NCI-H446 treated with DMSO at 0.1 percent for 48 hours (cell line): Measurements from ENCODE around the gene CRIP1.

ENCODE experiments used
- DNase-seq: peaks from one replicate; lab custom pipeline; 2025; lab: John Stamatoyannopoulos, UW

CRIP1 gene

DNA sequence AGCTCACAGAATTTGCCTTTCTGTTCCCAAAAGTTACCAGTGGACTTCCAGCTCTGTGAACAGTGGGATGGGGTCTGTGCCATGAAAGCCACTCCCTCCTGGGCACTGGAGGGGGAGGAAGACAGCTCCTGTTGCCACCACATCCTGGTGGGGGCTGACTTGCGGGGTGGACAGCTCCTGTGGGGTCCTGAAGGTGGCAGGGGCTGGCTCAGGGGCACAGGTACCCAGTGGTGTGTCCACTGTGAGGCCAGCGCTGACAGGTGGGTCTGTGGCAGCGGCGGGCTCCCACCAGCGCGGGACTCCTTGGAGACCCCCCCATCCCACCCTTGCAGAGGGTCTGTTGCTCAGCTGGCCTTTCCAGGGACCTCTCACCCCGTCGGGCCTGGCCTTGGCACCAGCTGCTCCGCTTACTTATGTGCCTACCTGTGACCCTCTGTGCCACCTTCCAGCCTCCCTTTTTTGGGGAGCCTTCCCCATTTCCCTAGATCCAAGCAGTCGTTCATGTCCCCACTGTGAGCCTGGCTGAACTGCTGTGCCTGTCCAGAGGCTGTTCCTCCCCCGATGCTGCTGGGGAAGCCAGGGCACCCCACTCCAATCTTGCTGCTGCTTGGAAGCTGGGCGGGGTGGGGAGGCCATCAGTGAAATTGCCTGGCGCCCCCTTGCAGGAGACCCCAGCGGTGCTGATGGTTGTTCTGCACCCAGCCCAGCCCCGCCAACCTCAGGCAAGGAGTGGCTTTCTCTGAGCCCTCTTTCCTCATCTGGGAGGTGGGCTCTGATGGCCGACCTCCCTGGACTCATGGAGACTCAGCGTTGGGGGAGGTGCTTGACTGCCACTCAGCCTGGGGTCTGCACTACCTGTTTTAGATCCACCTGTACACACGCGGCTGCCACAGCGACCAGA, 6.5 kb downstream of the CRIP1 start:
- no peak for DNase-seq

- DNase-seq: no peak
These were observed 7.4 kb downstream of the CRIP1 start for GRCh38 chr14:105493921-105494605.

DNA sequence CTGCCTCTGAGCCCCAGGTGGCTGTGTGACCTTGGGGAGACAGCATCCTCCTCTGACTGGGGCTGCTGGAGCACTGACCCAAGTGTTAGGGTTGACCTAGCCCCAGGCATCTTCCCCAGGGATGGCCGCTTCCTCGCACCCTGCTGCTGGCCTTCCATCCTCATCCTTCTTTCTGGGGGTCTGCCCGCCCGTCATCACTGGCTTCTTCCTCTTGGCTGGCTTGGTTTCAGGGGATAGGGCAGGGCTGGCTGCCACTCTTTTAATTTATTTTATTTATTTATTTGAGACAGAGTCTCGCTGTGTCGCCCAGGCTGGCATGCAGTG, 7.9 kb downstream of the CRIP1 start:
- no peak for DNase-seq

GRCh38 chr14:105495101-105495989, 8.7 kb downstream of the CRIP1 start:
- peak; percentile 18 for DNase-seq

DNA sequence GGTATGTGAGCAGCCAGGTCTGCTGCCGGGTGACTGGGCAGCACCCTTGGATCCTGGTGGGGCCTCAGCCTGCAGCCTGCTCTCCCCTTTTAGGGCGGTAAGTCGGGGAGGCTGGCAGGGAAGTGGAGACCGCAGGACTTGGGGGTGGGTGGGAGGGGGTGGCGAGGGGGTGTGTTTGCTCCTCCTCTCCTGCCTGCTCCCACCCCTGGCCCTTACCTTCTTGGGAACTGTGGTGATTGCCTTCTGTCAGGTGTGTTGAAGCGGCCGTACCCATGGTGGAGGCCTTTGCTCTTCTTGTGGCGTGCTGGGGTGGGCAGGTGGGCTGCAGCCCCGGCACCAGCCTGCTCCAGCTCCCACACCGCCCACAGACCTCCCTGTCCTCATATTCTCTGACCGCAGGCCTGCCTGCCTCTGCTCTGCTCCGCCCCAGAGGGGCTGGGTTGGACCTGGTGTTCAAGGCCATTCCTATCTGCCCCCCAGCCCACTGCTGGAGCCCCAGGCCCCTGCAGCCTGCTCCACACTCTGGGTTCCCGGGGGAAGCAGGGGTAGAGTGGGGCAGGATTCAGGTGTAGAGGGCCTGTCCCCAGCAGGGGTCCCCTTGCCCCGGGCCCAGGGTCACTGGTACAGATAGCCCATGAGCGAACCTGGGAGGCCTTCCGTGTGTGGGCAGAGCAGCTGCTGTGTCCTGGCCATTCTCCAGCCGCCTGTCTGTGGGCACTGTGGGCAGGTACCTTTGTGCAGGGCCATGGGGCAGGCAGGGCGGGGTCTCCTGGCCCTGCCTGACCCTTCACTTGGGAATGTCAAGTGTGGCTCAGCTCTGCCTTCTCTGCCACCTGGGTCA, 9.5 kb downstream of the CRIP1 start:
- DNase-seq: no peak

DNA sequence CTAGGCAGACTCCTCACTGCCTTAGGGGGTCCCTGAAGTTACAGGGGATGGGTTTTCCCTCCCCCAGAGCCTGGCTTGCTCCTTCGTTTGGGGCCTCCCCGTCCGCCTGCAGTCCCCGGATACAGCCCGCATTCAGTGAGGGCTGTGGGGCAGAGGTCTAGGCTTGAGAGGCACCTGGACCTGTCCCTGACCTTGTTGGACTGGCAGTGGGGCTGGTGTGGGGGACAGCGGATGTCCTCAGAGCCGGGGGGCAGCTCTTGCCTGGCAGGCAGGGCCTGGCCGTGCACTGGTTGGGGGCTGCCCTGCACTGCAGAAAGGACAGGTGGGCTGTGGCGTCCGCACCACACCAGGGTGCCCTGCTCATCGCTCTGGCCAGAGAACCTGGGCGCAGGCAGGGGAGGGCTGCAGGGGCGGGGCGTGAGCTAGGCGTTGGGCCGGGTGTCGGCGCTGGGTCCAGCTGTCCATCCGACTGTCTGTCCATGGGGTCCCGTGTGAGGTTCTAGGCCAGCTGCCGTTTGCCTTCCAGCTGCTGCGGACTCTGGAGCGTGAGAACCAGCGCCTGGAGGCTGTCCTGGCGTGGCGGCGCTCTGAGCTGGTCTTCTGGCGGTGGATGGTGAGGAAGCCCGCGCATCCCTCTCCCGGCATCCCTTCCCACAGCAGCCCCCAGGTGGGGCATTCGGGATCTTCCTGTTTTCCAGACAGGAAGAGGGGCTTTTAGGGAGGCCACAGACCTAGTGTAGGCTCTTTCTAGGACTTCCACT, 10.3 kb downstream of the CRIP1 start:
- no peak for DNase-seq

DNA sequence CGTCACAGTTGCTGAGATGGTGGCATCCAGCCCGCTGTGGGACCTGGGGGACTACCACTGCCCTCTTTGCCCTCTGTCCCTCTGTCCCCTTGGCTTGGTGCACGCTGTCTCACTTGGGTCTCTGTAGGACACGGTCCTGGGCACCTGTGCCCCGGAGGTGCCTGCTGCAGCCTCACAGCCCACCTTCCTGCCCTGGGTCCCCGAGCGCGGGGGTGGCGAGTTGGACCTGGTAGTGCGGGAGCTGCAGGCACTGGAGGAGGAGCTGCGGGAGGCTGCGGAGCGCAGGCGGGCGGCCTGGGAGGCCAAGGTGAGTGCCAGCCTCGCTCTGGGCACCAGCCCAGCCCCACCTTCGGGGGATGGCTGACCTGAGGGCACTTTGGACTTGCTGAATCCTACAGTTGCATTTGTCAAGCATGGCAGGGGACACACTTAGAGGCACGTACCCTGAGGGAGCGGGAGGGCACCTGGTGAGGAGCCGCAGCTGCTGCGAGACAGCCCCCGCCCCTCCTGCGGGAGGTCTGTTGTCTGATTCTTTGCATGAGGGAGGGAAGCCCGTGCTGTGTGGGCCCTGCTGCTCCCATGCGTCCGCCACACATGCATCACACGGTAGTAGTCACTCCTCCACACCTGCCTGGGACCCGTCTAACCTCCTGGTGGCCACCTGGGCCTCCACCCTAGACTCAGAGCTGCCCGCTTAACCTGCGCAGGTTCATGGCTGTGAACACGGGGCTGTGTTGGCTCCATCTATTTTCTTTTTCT, 11.2 kb downstream of the CRIP1 start:
- no peak for DNase-seq

GRCh38 chr14:105498430-105499255, 12.0 kb downstream of the CRIP1 start:
- DNase-seq: no peak

GRCh38 chr14:105499256-105500035, 12.8 kb downstream of the CRIP1 start:
- DNase-seq: no peak

- no peak for DNase-seq
These were observed 13.5 kb downstream of the CRIP1 start for GRCh38 chr14:105500036-105500725.

DNA sequence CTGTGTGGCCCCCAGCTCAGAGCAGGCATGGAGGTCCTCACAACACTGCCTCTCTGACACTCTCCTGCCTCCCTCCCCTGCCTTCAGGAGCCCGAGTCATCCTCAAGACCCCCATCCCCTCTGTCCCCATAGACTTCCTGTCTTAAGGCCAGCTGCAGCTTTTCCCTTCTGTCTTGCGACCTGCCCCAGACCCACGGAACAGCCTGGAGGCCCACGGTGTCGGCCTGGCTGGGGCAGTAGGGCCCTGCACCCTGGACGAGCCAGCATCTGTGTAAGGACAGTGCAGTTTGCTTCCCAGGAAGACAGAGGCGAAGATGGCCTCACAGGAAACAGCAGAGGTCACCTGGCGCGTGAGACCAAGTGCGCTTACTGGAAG, 14.0 kb downstream of the CRIP1 start:
- no peak for DNase-seq

GRCh38 chr14:105501504-105502291, 15.0 kb downstream of the CRIP1 start:
- no peak for DNase-seq

DNA sequence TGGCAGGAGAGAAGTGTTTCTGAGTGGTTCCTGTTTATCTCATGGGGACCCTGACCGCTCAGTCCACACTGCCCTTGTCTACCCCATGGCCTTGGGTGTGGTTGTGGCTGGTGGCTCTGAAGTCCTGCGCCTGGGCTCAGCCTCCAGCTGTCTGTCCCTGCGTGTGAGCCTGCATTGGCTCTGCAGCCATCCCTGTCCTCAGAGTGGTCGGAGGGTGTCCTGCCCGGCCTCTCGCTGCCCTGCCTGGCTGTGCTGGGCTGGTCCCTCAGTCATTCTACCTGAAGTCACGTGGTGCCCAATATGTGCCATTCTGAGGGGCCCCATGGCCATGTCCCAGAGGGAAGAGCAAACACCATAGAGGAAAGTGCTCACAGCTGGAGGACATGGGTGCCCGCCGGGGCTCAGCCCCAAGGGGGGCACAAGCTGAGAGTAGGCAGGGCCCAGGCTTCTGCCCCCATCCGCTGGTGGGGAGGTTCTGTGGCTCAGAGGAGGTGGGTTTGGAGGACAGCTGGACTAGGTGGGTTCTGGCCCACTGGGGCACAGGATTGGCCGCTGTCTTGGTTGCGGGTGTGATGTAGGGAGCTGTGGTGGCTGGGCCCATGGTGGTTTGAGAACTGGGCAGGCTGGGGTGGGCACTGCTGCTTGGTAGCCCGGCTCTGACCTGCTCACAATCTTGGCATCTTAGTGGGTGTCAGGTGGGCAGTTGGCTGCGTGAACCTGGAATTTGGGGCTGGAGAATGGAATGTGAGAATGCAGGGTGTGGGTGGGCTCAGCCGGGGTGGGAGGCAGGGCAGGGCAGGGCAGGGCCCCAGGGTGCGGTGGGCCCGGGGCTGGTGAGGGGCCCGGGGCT, 16.0 kb downstream of the CRIP1 start:
- no peak for DNase-seq

- DNase-seq: no peak
These were observed 16.6 kb downstream of the CRIP1 start for GRCh38 chr14:105503296-105503640.

DNA sequence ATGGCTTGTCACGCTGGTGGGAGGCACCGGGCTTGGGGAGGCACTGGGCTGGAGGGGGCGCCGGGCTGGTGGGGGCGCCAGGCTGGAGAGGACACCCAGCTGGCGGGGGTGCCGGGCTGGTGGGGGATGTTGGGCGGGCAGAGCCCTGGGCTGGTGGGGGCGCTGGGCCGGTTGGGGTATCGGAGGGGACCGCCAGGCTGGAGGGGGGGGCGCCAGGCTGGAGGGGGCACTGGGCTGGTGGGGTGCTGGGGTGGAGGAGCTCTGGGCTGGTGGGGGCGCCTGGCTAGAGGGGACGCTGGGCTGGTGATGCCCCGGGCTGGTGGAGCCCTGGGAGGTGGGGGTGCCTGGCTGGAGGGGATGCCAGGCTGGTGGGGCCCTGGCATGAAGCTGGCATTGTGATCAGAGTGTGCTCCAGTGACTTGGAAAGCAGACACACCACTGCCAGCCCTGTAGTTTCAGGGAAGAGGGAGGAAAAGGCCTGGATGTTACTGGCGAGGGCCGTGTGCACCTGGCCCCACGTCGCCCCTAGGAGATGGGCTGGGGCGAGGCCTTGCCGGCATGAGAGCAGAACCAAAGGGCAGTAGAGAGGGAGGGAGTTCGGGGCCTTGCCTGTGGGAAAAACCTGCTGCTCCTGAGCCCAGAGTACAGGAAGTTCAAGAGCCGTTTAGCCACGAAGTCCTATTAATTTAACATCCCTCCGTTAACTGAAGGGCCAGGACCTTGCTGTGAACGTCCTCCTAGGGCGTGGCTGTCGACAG, 17.4 kb downstream of the CRIP1 start:
- DNase-seq: no peak
